GM18499 (cell line): ENCODE data around the gene TLL2.

Experiments used
- ATAC-seq: cut with Tn5 transposase; IDR thresholded peaks from one replicate; pipeline ENCODE4 v1.9.1; 2021; ENCODE audit warnings: moderate number of reproducible peaks; ENCODE audit not compliant: insufficient read depth, unreplicated experiment

Gene TLL2

GRCh38 chr10:96369890-96370583 lies 143.7 kb downstream of the TLL2 start:
- ATAC-seq, result no peak

DNA sequence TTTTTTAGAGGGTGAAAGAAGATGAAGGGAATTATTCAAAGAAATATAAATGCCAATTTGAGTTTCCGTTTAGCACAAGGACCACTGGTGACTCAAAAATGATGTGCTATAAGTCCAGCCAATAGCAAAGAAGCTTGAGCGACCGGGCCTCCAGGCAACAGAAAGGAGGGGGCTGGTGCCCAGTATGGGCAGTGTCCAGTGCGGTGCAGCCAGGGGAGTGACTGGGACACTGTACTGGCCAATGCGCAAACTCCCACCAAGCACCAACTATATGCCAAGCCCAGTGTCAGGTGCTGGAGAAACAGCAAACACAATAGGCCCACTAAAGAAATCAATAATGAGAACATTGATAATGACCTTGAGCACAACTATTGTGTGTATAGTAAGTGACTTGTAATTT lies 144.8 kb downstream of the TLL2 start:
- ATAC-seq, result no peak

- no peak for ATAC-seq
Measured at GRCh38 chr10:96367470-96367869, 146.3 kb downstream of the TLL2 start.

GRCh38 chr10:96366508-96366907 lies 147.2 kb downstream of the TLL2 start:
- no peak for ATAC-seq

- no peak for ATAC-seq
Measured at GRCh38 chr10:96365571-96365970, 148.2 kb downstream of the TLL2 start.

GRCh38 chr10:96360766-96361165 lies 153.0 kb downstream of the TLL2 start:
- ATAC-seq, result no peak

- no peak for ATAC-seq
Measured at GRCh38 chr10:96360331-96360730, 153.4 kb downstream of the TLL2 start.

GRCh38 chr10:96359616-96360015 lies 154.1 kb downstream of the TLL2 start:
- no peak for ATAC-seq

- ATAC-seq, result no peak
Measured at GRCh38 chr10:96358851-96359540, 154.7 kb downstream of the TLL2 start, which contains the start of gene OPALIN. OPALIN (minus strand) TSS chr10:96359002; CDS start chr10:96358896, 106 bp downstream.

DNA sequence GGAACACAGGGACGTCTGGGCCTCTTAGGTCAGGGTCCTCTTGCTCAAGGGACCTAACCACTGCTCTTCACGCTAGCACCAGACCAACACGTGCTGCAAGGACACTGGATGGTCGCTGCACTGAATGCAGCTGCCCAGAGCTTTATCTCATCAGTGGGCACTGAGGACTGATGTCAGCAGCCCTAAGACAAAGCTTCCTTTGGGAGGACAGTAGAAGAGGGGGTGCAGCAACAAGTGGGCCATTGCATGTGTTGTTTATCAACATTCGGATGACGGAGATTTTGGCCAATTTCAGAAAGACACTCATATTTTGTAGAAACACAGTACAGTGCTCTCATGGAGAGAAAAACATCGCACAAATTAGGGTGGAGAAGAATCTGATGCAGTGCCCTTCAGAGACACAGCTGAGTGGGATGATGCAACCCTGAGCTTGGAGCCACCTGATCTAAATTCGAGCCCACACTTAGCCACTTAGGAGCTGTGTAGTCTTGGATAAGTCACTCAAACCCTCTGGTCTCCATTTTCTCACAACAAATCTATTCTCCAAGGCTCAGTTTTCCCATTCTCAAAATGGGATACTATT lies 156.6 kb downstream of the TLL2 start:
- no peak for ATAC-seq

GRCh38 chr10:96352582-96352981 lies 161.1 kb downstream of the TLL2 start:
- no peak for ATAC-seq

- ATAC-seq, result no peak
Measured at GRCh38 chr10:96352027-96352426, 161.7 kb downstream of the TLL2 start.

DNA sequence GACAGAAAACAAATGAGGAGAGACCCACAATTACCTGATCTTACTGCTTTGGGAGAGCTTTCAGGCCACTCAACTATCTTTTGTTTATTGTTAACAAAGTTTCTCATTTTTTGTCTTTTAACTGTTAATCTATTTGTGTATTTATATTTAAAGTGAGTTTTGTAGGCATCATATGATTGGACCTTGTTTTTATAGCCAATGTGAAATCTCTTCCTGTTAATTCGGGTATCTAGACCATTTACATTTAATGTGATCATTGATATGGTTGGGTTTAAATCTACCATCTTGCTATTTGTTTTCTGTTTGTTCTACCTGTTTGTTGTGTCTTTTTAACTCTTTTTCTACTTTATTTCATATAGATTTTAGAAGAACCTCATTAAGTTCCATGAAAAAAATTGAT lies 167.4 kb downstream of the TLL2 start:
- ATAC-seq, result no peak

DNA sequence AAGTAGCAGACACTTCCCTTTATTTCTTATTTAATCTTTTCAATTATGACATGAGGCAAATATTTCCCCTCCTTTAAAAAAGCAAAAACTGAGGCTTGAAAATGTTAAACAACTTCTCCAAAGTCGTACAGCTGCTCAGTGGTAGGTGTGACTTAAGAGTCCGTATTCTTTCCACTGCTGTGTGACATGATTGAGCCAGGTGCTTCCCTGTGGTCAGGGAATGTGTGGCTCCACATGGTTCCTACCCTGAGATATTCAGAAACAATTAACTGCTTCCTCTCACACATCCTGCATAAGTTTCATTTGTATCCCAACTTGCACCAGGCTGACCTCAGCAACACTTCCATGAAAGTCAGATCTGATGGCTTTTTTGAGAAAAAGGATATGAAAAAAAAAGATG lies 168.5 kb downstream of the TLL2 start:
- ATAC-seq, result no peak

- no peak for ATAC-seq
Measured at GRCh38 chr10:96344178-96344577, 169.5 kb downstream of the TLL2 start.

DNA sequence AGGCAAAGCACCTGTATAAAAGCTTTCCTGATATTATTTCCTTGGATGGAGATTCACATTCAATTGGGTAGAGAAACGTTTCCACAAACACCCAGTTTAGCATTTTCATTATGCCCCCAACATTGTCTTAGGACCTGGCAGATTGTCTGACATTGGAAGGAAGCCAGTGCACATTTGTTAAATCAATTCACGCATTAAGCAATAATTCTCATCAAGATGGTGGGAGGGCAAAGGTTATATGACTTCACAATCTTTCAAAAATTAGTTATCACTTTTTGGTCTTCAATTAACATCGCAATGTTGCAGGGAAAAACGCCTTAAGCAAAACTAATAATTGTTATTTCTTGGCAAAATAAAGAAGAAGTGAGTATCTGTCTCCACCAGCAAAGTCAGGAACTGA lies 171.3 kb downstream of the TLL2 start:
- ATAC-seq, result no peak

GRCh38 chr10:96341219-96342182 lies 172.2 kb downstream of the TLL2 start:
- no peak for ATAC-seq

- ATAC-seq, result no peak
Measured at GRCh38 chr10:96339956-96340904, 173.5 kb downstream of the TLL2 start.

DNA sequence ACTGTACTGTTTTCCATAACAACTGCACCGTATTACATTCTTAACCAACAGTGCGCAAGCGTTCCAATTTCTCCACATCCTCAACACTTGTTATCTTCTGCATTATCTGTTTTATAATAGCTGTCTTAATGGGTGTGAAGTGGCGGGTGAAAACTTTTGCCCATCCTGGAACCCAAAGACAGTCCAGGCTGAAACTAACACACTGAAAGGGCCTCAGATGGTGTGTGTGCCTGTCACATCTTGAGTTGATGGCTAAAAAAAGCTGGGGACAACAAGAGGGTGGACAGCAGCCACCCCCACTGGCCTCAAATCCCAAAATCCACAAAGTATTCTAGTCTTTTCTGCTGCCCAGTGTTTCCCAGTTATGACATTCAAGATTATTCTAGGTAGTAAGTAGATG lies 174.3 kb downstream of the TLL2 start:
- no peak for ATAC-seq
